Brain microvascular endothelial cell (primary cell): Measurements from ENCODE around the gene SF1.

Experiments used
- DNase-seq: peaks from one replicate; pipeline ENCODE4 v3.0.0-alpha.2; 2020
- H3K27ac ChIP-seq: fragments of 250-450 bp; sonication (Bioruptor Pico); 2 replicates; pipeline ENCODE4 v1.5.1; 2020; ENCODE audit warnings: mild to moderate bottlenecking, moderate library complexity
- H3K27me3 ChIP-seq: fragments of 250-450 bp; sonication (Bioruptor Pico); replicated peaks from 2 replicates; pipeline ENCODE4 v1.5.1; 2020; ENCODE audit warnings: mild to moderate bottlenecking
- H3K36me3 ChIP-seq: fragments of 250-450 bp; sonication (Bioruptor Pico); replicated peaks from 2 replicates; pipeline ENCODE4 v1.5.1; 2020; ENCODE audit warnings: mild to moderate bottlenecking
- H3K4me3 ChIP-seq: 2 replicates; pipeline ENCODE4 v1.5.1; 2011; ENCODE audit warnings: low read depth, mild to moderate bottlenecking, control low read depth, low read length, moderate library complexity
- in situ Hi-C: cut with HindIII; loops from 2 replicates; pipeline ENCODE4 v1.10.0; 2017; ENCODE audit warnings: low sequenced_read_pairs, low pct_ligation_motif_present
- TF ChIP-seq, protein P1 (sequence below): IDR thresholded peaks from 2 replicates; pipeline ENCODE4 v1.5.1; 2011; ENCODE audit warnings: low read depth, mild to moderate bottlenecking, moderate library complexity, low read length, control low read depth, inconsistent platforms; ENCODE audit errors: missing control alignments

SF1 gene

DNA sequence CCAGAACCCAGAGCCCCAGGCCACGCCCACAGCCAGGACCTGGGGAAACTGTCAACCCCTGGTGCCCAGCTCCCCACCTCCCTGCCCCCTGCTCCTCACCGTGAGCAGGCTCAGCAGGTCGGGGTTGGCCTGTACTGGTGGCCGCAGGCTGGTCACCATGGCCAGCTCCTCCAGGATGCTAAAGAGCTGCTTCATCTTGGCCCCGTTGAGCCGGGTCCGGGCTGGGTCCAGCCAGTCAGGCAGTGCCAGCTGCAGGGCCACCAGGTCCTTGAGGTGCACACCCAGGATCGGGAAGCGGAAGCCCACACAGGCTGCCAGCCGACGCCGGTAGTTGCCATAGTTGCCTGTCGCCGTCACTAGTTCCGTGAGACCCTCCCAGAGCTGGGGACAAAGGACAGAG lies 41.7 kb downstream of the SF1 start:
- Histone ChIP-seq H3K27me3 (no peaks in the 10 kb centered on the region), H3K4me3 (no peak overlapping the region), H3K27ac (no peak overlapping the region), H3K36me3 (no peaks in the 10 kb centered on the region)
- no peak for DNase-seq
- in situ Hi-C loops = no loop called here
- TF ChIP-seq, protein P1, sequence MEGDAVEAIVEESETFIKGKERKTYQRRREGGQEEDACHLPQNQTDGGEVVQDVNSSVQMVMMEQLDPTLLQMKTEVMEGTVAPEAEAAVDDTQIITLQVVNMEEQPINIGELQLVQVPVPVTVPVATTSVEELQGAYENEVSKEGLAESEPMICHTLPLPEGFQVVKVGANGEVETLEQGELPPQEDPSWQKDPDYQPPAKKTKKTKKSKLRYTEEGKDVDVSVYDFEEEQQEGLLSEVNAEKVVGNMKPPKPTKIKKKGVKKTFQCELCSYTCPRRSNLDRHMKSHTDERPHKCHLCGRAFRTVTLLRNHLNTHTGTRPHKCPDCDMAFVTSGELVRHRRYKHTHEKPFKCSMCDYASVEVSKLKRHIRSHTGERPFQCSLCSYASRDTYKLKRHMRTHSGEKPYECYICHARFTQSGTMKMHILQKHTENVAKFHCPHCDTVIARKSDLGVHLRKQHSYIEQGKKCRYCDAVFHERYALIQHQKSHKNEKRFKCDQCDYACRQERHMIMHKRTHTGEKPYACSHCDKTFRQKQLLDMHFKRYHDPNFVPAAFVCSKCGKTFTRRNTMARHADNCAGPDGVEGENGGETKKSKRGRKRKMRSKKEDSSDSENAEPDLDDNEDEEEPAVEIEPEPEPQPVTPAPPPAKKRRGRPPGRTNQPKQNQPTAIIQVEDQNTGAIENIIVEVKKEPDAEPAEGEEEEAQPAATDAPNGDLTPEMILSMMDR = no peak

GRCh38 chr11:64735725-64736259 lies 42.5 kb downstream of the SF1 start:
- no peak overlapping the region for H3K27ac ChIP-seq

GRCh38 chr11:64734811-64735724 lies 43.3 kb downstream of the SF1 start:
- DNase-seq = no peak
- Histone ChIP-seq H3K4me3 (no peak overlapping the region), H3K27ac (no peak overlapping the region), H3K27me3 (no peaks in the 10 kb centered on the region), H3K36me3 (no peaks in the 10 kb centered on the region)
- in situ Hi-C loops = no loop called here
- TF ChIP-seq, protein P1 = no peak

More at GRCh38 chr11:64735725-64736259, 42.5 kb downstream of the SF1 start:
- in situ Hi-C loops = no loop called here
- no peak overlapping the region for H3K4me3 ChIP-seq
- no peak for DNase-seq
- H3K36me3 ChIP-seq = no peaks in the 10 kb centered on the region
- H3K27me3 ChIP-seq = no peaks in the 10 kb centered on the region
- TF ChIP-seq, protein P1 = no peak

GRCh38 chr11:64731601-64732000 lies 46.7 kb downstream of the SF1 start:
- no peaks in the 10 kb centered on the region for H3K36me3 ChIP-seq
- in situ Hi-C loops = no loop called here
- DNase-seq = no peak

DNA sequence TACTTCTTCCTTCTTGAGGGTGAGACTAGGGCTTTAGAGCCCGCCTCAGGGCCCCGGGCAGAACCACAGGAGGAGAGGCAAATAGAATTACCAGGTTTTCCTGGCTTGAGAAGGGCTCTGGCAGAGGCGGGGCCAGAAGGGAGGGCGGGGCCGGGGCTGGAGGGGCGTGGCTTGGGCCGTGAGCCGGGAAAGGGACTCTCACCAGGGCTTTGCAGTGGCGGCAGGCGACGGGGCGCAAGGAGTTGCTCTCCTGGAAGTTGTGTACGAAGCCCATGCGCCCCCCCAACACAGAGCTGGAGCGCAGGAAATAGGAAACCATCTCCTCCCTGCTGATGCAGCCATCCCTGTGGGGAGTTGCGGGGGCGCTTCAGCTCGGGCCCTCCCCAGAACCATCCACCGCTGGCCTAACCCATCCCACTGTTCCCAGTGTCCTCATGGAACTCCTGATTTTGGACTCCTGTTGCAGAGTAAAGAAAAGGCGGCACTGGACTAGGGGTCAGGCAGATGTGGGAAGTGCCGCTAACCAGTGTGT lies 48.4 kb downstream of the SF1 start:
- H3K27me3 ChIP-seq = peaks cover 4% of the 10 kb centered on the region
- no peak overlapping the region for H3K27ac ChIP-seq
- no peak for DNase-seq
- in situ Hi-C loops = no loop called here
- no peaks in the 10 kb centered on the region for H3K36me3 ChIP-seq
- H3K4me3 ChIP-seq = no peak overlapping the region
- TF ChIP-seq, protein P1 = no peak

More at GRCh38 chr11:64731601-64732000, 46.7 kb downstream of the SF1 start:
- H3K27ac ChIP-seq = no peak overlapping the region
- peaks cover 1% of the 10 kb centered on the region for H3K27me3 ChIP-seq
- TF ChIP-seq, protein P1 = no peak
- no peak overlapping the region for H3K4me3 ChIP-seq
